ENCODE results near the gene CDYL. TPM values are rescaled to one million over a fixed set of nuclear protein-coding genes. Genes with fewer than 3 reads are reported as not detected.

CDYL gene
- polyA plus RNA-seq, 3 donors from 2014 or later = 4.0 to 19.9 (median 13.4) TPM

DNA sequence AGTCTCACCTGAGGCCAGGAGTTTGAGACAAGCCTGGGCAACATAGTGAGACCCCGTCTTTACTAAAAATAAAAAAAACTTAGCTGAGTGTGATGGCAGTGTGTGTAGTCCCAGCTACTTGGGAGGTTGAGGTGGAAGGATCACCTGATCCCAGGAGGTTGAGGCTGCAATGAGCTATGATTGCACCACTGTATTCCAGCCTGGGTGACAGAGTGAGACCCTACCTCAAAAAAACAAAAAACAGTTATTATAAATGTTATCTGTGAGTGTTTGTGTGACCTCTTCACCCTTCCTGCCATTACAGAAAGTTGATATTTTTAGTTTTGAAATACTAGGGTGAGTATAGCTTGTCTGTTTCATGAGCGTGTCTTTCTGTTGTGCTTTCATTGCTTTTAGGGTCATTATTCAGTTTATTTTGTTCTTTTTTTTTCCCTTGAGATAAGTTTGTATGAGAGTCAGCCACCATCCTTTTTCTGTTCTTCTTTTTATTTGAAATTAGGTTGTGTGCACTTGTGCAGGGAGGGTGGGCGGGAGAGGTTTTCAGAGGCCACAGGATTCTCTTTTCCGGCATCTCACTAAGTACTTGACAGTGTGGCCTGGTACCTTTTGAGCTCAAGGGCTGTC is 26.2 kb downstream of the CDYL start:
- Mint-ChIP-seq H3K27me3 (ENCODE audit: low read depth in 3 of 3) (no peaks in the 10 kb centered on the region), H3K27ac (peak overlapping the region; percentile 21 to 84 (median 66)), H3K9me3 (peaks cover 0 to 4% (median under 1%) of the 10 kb centered on the region in 6 donors), H3K4me1 (peaks cover 85 to 96% of the 10 kb centered on the region in 2 donors), H3K4me3 (peak overlapping the region in 3 of 5 donors; percentile 39 to 54 (median 43)), H3K36me3 (peaks cover 0 to 4% (median 0%) of the 10 kb centered on the region in 3 donors)
- DNase-seq = no peak

DNA sequence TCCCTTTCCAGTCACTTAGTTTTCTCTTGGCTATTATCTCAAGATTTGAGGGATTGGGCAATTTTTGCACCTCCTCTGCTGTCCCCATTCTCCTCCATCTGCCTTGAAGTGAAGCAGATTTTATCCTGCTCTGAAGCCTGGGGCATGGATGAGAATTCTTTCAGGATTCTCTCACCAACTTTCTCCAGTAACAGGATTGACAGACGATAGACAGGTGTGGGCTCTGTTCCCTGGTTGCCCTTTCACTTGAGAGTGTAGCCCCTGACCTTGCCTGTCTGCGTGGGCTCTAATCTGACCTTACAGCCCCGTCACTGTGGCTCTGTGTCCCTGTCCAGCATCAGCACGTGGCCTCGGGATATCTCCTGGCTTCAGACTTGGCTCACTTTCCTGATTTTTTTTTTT is 27.1 kb downstream of the CDYL start:
- H3K4me1 Mint-ChIP-seq = peaks cover 85 to 93% of the 10 kb centered on the region in 2 donors
- peaks cover 0 to 4% (median 0%) of the 10 kb centered on the region in 3 donors for H3K36me3 Mint-ChIP-seq
- no peaks in the 10 kb centered on the region for H3K27me3 Mint-ChIP-seq (ENCODE audit: low read depth in 3 of 3)
- no peak for DNase-seq
- peak overlapping the region in 3 of 6 donors; percentile 53 to 72 (median 66) for H3K27ac Mint-ChIP-seq
- peak overlapping the region in 4 of 5 donors; percentile 18 to 39 (median 24) for H3K4me3 Mint-ChIP-seq
- peaks cover 0 to 4% (median under 1%) of the 10 kb centered on the region in 6 donors for H3K9me3 Mint-ChIP-seq

DNA sequence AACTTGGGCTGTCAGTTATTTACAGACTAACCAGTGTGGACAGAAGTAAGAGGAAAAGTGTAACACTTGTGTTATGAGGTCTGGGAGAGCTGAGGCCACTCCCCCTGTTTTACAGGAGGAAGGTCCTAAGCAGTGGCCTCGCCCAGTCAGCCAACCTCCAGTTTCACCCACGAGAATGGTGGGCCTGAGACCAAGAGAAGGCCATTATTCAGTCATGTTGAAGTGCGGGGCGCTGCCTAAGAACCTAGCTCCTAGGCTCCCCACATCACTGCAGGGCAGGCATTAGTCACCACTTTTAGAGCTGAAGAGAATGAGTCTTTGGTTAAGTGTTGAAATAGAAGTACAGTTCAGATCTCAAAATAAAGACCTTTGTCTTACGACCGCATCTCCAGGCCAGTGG is 27.9 kb downstream of the CDYL start:
- peak overlapping the region in 1 of 6 donors; percentile 26 for H3K27ac Mint-ChIP-seq
- H3K36me3 Mint-ChIP-seq = peaks cover 0 to 4% (median 0%) of the 10 kb centered on the region in 3 donors
- H3K9me3 Mint-ChIP-seq = peaks cover 0 to 4% (median under 1%) of the 10 kb centered on the region in 6 donors
- DNase-seq = no peak
- no peaks in the 10 kb centered on the region for H3K27me3 Mint-ChIP-seq (ENCODE audit: low read depth in 3 of 3)
- peaks cover 85 to 93% of the 10 kb centered on the region in 2 donors for H3K4me1 Mint-ChIP-seq
- peak overlapping the region in 1 of 5 donors; percentile 25 for H3K4me3 Mint-ChIP-seq

DNA sequence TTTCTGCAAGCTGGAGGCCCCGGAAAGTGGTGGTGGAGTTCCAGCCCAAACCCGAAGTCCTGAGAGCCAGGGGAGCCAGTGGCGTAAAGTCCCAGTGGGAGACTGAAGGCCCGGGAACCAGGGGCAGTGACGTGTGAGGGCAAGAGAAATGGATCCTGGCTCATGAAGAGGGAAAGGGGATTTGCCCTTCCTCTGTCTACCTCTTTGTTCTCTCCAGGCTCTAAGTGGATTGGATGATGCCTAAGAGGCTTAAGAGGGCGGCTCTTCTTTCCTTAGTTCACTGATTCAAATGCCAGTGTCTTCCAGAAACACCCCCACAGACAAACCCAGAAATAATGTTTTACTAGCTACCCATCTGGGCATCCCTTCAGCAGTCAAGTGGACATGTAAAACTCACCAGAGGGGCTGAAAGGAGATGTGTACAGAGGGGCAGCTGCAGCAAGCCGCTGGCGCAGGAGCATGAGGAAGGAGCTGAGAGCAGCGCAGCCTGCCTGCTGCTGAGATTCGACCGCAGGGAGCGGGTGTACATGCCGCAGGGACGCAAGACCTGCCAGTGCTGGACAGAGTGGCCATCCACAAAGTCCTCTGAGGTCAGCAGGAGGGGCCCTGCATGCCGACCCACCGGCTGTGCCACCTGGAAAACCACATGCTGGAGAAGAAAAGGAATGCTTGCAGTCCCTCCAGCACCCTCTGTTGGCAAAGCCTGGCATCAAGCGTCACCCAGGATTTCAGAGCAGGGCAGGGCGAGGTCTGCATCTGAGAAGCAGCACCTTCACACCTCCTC is 29.5 kb downstream of the CDYL start:
- peaks cover 0 to 1% (median 0%) of the 10 kb centered on the region in 3 donors for H3K36me3 Mint-ChIP-seq
- peak in 1 of 3 donors; percentile 17 for DNase-seq
- H3K9me3 Mint-ChIP-seq = peaks cover 0 to 1% (median 0%) of the 10 kb centered on the region in 6 donors
- peak overlapping the region in 1 of 5 donors; percentile 41 for H3K4me3 Mint-ChIP-seq
- H3K27ac Mint-ChIP-seq = peak overlapping the region in 3 of 6 donors; percentile 5 to 43 (median 26)
- H3K27me3 Mint-ChIP-seq (ENCODE audit: low read depth in 3 of 3) = no peaks in the 10 kb centered on the region
- H3K4me1 Mint-ChIP-seq = peaks cover 83 to 94% of the 10 kb centered on the region in 2 donors

DNA sequence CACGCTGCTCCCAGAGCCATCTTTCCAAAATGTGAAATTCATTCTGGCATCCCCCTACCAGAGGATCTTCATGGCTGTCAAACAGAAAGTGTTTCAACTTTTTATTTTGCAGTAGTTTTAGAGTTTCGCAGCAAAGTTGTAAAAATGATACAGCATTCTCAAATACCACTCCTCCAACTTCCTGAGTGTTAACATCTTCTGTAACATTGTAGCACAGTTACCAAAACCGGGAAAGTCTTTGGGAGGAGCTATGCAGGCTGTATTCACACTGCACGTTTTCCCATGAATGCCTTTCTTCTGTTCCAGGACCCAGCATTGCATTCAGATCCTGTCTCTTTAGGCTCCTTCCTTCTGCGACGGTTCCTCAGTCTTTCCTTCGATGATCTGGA is 30.1 kb downstream of the CDYL start:
- Mint-ChIP-seq H3K9me3 (peaks cover 0 to 1% (median 0%) of the 10 kb centered on the region in 6 donors), H3K36me3 (no peaks in the 10 kb centered on the region), H3K4me3 (no peak overlapping the region), H3K4me1 (peaks cover 82 to 94% of the 10 kb centered on the region in 2 donors), H3K27ac (peak overlapping the region in 1 of 6 donors; percentile 43), H3K27me3 (ENCODE audit: low read depth in 3 of 3) (no peaks in the 10 kb centered on the region)
- no peak for DNase-seq

DNA sequence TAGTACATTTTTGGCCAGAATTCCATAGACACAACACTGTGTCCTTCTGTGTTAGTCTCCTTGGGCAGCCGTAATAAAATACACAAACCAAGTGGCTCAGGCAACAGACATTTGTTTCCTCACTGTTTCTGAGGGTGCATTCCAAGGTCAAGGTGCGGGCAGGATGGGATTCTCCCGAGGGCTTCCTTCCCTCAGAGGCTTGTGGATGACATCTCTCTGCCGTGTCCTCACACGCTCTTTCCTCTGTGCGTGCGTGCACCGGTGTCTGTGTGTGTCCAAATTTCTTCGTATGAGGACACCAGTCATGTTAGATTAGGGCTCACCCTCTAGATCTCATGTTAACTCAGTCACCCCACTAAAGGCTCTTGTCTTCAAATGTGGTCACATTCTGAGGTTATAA is 30.6 kb downstream of the CDYL start:
- no peak for DNase-seq
- Mint-ChIP-seq H3K4me3 (no peak overlapping the region), H3K27ac (peak overlapping the region in 1 of 6 donors; percentile 10), H3K4me1 (peaks cover 81 to 94% of the 10 kb centered on the region in 2 donors), H3K9me3 (no peaks in the 10 kb centered on the region), H3K27me3 (ENCODE audit: low read depth in 3 of 3) (no peaks in the 10 kb centered on the region), H3K36me3 (no peaks in the 10 kb centered on the region)

DNA sequence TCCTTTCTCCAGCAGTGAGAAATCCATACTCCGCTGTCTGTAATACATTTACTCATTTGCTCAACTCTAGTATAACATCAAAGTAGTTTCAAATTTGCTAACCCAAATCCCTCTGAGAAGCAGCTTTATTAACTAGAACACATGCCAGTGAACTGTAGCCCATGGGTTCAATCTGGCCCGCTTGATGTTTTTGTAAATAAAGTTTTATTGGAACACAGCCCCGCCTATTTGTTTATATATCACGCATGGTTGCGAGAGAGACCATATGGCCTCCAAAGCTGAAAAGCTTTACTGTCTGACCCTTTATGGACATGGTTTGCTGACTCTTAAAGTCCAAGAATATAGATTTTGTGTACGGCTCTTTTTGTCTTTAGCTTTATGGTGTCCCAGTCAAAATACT is 32.2 kb downstream of the CDYL start:
- H3K4me3 Mint-ChIP-seq = no peak overlapping the region
- no peaks in the 10 kb centered on the region for H3K9me3 Mint-ChIP-seq
- no peak overlapping the region for H3K27ac Mint-ChIP-seq
- peaks cover 80 to 94% of the 10 kb centered on the region in 2 donors for H3K4me1 Mint-ChIP-seq
- no peak for DNase-seq
- no peaks in the 10 kb centered on the region for H3K27me3 Mint-ChIP-seq (ENCODE audit: low read depth in 3 of 3)
- no peaks in the 10 kb centered on the region for H3K36me3 Mint-ChIP-seq

DNA sequence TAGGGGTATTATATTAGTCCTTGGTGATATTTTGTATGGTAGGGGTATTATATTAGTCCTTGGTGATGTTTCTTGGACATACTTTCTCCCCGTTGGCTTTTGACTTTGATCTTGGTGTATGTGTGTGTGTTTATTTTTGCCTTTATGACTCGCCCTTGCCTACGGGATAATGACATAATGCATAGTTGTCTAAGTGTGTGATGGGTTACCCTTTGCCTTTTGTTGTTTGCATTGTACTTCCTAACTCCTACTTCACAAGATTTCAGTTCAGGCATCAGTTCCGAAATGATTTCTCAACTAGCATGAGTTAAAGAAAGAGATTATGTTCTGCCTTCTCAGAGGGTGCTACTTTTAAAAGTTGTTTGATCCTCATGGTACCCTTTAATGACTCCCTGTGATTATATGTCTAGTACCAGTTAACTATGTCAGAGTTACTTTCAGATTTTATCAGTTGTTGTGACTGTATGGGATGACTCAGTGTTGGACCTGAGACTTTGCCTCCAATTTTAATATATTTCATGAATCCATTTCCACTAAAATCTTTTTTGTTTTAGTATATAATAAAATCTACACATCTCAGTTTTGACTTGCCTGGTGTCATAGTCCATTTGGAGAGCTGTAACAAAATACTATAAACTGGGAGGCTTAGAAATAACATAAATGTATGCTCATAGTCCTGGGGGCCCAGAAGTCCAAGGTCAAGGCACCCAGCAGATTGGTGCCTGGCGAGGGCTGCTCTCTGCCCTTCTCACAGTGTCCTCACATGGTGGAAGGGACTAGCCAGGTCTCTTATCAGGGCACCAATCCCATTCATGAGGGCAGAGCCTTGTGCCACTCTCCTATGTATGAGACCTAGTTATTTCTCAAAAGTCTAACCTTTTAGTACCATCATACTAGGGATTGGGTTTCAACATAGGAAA is 34.1 kb downstream of the CDYL start:
- Mint-ChIP-seq H3K27me3 (ENCODE audit: low read depth in 3 of 3) (no peaks in the 10 kb centered on the region), H3K36me3 (no peaks in the 10 kb centered on the region), H3K9me3 (no peaks in the 10 kb centered on the region), H3K27ac (peak overlapping the region in 2 of 6 donors; percentile 11 to 59), H3K4me3 (no peak overlapping the region), H3K4me1 (peaks cover 77 to 94% of the 10 kb centered on the region in 2 donors)
- DNase-seq = no peak

DNA sequence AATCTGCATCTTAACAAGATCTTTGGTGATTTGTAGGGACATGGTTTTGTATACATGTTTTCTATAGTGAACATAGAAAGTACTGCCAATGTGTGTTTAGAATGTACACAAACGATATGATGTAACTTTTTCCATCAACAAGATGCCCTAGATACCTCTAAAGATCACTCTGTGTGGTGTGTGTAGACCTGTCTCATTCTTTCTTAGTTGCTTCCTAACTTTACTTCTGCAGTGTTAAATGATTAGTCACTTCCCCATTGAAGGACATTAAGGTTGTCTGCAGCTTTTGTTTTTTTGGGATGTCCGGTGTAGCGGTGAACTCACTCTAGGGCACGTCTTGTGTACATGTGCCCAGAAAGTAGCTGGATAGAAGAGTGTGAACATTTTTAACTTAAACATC is 35.9 kb downstream of the CDYL start:
- DNase-seq = no peak
- Mint-ChIP-seq H3K4me1 (peaks cover 64 to 87% of the 10 kb centered on the region in 2 donors), H3K27me3 (ENCODE audit: low read depth in 3 of 3) (no peaks in the 10 kb centered on the region), H3K9me3 (no peaks in the 10 kb centered on the region), H3K4me3 (peak overlapping the region in 3 of 5 donors; percentile 10 to 27 (median 22)), H3K36me3 (no peaks in the 10 kb centered on the region), H3K27ac (peak overlapping the region in 3 of 6 donors; percentile 33 to 76 (median 37))

DNA sequence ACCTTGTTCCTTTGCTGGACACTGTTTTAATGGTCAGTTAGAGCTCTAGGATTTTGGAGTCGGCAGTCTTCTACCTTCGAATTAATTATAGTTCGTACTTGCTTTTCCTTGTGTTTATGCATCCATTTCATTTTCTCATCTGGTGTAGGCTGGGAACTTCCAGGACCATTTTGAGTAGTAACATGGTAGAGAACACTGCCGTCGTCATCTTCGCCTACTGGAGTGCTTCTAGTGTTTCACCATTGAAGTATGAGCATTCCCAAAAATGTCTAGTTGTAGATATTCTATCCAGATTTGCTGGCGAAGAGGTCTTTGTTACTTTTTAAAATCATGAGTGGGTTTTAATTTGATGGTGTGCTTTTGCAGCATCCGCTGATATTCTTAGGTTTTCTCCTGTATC is 36.9 kb downstream of the CDYL start:
- Mint-ChIP-seq H3K4me1 (peaks cover 68 to 90% of the 10 kb centered on the region in 2 donors), H3K4me3 (no peak overlapping the region), H3K36me3 (no peaks in the 10 kb centered on the region), H3K27ac (peak overlapping the region in 2 of 6 donors; percentile 0 to 8), H3K9me3 (no peaks in the 10 kb centered on the region), H3K27me3 (ENCODE audit: low read depth in 3 of 3) (no peaks in the 10 kb centered on the region)
- DNase-seq = no peak

DNA sequence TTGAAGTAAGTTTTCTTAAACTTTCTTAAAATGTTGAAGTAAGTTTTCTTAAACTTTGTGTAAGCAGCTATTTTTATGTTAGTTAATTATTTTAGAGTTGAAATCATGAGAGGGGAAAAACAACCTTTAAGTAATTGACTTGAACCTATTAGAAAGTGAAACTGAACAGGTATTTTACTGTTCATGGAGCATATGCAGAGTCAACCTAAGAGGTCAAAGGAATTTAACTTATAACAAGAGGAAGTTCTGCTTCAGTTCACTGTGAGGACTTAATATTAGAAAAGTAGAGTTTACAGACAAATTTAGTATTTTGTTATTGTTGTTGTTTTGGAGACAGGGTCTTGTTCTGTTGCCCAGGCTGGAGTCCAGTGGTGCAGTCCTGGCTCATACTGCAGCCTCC is 38.0 kb downstream of the CDYL start:
- H3K27ac Mint-ChIP-seq = no peak overlapping the region
- H3K4me1 Mint-ChIP-seq = peaks cover 67 to 90% of the 10 kb centered on the region in 2 donors
- no peak overlapping the region for H3K4me3 Mint-ChIP-seq

DNA sequence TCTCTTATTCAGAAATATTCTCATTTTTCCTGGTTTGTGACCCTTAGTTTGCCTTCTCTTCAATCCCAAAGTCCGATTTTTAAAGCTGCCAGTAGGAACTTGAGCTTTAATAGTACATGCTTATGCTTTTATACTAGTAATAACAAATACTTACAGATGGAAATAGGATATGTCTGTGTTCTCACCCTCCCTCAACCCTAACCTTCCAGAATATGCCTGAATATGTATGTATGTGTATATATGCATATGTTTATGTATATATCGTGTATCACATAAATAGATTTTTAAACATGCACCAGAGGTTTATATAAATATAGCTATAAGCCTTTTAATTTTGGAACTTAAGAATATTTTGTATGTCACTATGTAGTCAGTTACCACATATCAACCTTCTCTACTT is 38.8 kb downstream of the CDYL start:
- no peak for DNase-seq
- Mint-ChIP-seq H3K36me3 (no peaks in the 10 kb centered on the region), H3K4me1 (peaks cover 74 to 93% of the 10 kb centered on the region in 2 donors), H3K9me3 (no peaks in the 10 kb centered on the region), H3K4me3 (no peak overlapping the region), H3K27me3 (ENCODE audit: low read depth in 3 of 3) (peaks cover 0 to 9% (median 0%) of the 10 kb centered on the region in 3 donors), H3K27ac (no peak overlapping the region)

More for the DNA sequence above, 38.0 kb downstream of the CDYL start:
- peaks cover 0 to 9% (median 0%) of the 10 kb centered on the region in 3 donors for H3K27me3 Mint-ChIP-seq (ENCODE audit: low read depth in 3 of 3)
- H3K36me3 Mint-ChIP-seq = no peaks in the 10 kb centered on the region
- H3K9me3 Mint-ChIP-seq = no peaks in the 10 kb centered on the region
- no peak for DNase-seq

DNA sequence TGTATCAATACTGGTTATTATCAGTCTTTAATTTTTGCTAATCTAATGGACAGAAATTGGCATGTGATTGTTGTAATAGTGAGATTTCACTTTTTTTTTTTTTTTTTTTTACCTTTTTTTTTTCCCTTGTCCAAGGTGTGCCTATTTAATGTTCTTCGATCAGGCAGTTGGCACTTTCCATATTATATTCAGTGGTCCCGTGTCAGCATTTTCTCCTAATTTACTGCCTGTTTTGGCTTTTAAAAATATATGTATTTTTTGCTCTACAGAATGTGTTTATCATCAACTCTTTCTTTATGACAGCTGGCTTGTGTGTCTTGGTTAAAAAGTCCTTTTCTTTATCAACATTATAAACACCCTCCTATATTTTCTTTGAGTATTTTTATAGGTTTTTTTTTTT is 39.4 kb downstream of the CDYL start:
- H3K4me3 Mint-ChIP-seq = no peak overlapping the region

More for the DNA sequence above, 39.4 kb downstream of the CDYL start:
- H3K9me3 Mint-ChIP-seq = no peaks in the 10 kb centered on the region
- H3K27ac Mint-ChIP-seq = no peak overlapping the region
- no peaks in the 10 kb centered on the region for H3K36me3 Mint-ChIP-seq
- DNase-seq = no peak
- peaks cover 0 to 9% (median 0%) of the 10 kb centered on the region in 3 donors for H3K27me3 Mint-ChIP-seq (ENCODE audit: low read depth in 3 of 3)
- peaks cover 74 to 93% of the 10 kb centered on the region in 2 donors for H3K4me1 Mint-ChIP-seq

Measured in immature natural killer cell (primary cell).